ENCODE measurements around the gene DAGLB. TPM values are rescaled to one million over a fixed set of nuclear protein-coding genes. Genes with fewer than 3 reads are reported as not detected.

Gene DAGLB
- total RNA-seq, 1 experiment from 2014 or later = 22.3 TPM

GRCh38 chr7:6442114-6442513 lies 5.6 kb downstream of the DAGLB start:
- BruUV-seq (replicated peaks) = no TSS peak
- Histone ChIP-seq H3K4me1 (ENCODE audit: control insufficient read depth, insufficient read depth, low read length) (peaks cover 10% of the 10 kb centered on the region; the same call in 1 of the 2 replicates), H3K4me3 (ENCODE audit: low read depth in 2 of 2, low read length in 2 of 2) (no peak overlapping the region), H3K9me3 (ENCODE audit: control insufficient read depth, insufficient read depth, low read depth, low read length) (no peaks in the 10 kb centered on the region), H3K36me3 (ENCODE audit: control insufficient read depth, insufficient read depth, low read length) (peaks cover 4% of the 10 kb centered on the region; the same call in 1 of the 2 replicates), H3K27me3 (ENCODE audit: control insufficient read depth, insufficient read depth, low read length) (no peaks in the 10 kb centered on the region), H3K27ac (ENCODE audit: low read length) (no peak overlapping the region)
- in situ Hi-C loops (cut with HindIII; ENCODE audit: low pct_unique_long_range_greater_than_20kb, low sequenced_read_pairs) = no loop called here
- TF ChIP-seq CTCF (IDR thresholded peaks at IDR 0.05) (no peak), SIN3A (IDR thresholded peaks at IDR 0.05; ENCODE audit: borderline replicate concordance, insufficient read depth, low read depth, low read length) (no peak), POLR2AphosphoS5 (IDR thresholded peaks at IDR 0.05; ENCODE audit: low read depth, low read length) (no peak), TCF7L2 (IDR thresholded peaks at IDR 0.05; ENCODE audit: low read depth, low read length) (no peak)
- ATAC-seq (no peak), DNase-seq (ENCODE audit: low read depth, low spot score) (no peak)
- POLR2A ChIA-PET = no interaction called here
- CTCF ChIA-PET = no interaction called here
- intact Hi-C loops (cut with micrococcal nuclease; ENCODE audit: unreplicated experiment) = no loop called here

GRCh38 chr7:6440381-6440780 lies 7.4 kb downstream of the DAGLB start:
- in situ Hi-C loops (cut with HindIII; ENCODE audit: low pct_unique_long_range_greater_than_20kb, low sequenced_read_pairs) = no loop called here
- BruUV-seq (replicated peaks) = no TSS peak
- Histone ChIP-seq H3K9me3 (ENCODE audit: control insufficient read depth, insufficient read depth, low read depth, low read length) (no peaks in the 10 kb centered on the region), H3K4me3 (ENCODE audit: low read depth in 2 of 2, low read length in 2 of 2) (no peak overlapping the region), H3K27me3 (ENCODE audit: control insufficient read depth, insufficient read depth, low read length) (no peaks in the 10 kb centered on the region), H3K4me1 (ENCODE audit: control insufficient read depth, insufficient read depth, low read length) (peaks cover 8% of the 10 kb centered on the region; the same call in 1 of the 2 replicates), H3K27ac (ENCODE audit: low read length) (no peak overlapping the region), H3K36me3 (ENCODE audit: control insufficient read depth, insufficient read depth, low read length) (peaks cover 4% of the 10 kb centered on the region; the same call in 1 of the 2 replicates)
- POLR2A ChIA-PET = interaction anchor here (0.5 to 0.9 kb wide), 3 partner anchors 25 to 216 kb away, joined by 3 to 6 read pairs (median 6); no protein-coding TSS in a partner anchor
- ATAC-seq = no peak
- intact Hi-C loops (cut with micrococcal nuclease; ENCODE audit: unreplicated experiment) = no loop called here
- CTCF ChIA-PET = no interaction called here
- DNase-seq (ENCODE audit: low read depth, low spot score) = no peak
- TF ChIP-seq POLR2AphosphoS5 (IDR thresholded peaks at IDR 0.05; ENCODE audit: low read depth, low read length) (no peak), CTCF (IDR thresholded peaks at IDR 0.05) (no peak), TCF7L2 (IDR thresholded peaks at IDR 0.05; ENCODE audit: low read depth, low read length) (no peak), REST (IDR thresholded peaks at IDR 0.05; ENCODE audit: insufficient read depth in 1 of 2, low read depth in 2 of 2, low read length in 1 of 2) (no peak), SIN3A (IDR thresholded peaks at IDR 0.05; ENCODE audit: borderline replicate concordance, insufficient read depth, low read depth, low read length) (no peak)

Data from Panc1 (cell line).